OCI-LY3 (cell line): ENCODE data around the gene GTSE1.

ENCODE experiments used
- CTCF ChIP-seq: fragments of 200-600, 300-600 bp; sonication (generic); IDR thresholded peaks from 2 replicates; pipeline ENCODE4 v1.5.1; 2014; ENCODE audit warnings: antibody characterized with exemption, low read length, low read depth
- EZH2phosphoT487 ChIP-seq: fragments of 200-600 bp; shearing (Covaris generic); IDR thresholded peaks from 2 replicates; pipeline ENCODE4 v1.6.1; 2018; ENCODE audit warnings: antibody characterized with exemption, mixed run types, low read depth

DNA sequence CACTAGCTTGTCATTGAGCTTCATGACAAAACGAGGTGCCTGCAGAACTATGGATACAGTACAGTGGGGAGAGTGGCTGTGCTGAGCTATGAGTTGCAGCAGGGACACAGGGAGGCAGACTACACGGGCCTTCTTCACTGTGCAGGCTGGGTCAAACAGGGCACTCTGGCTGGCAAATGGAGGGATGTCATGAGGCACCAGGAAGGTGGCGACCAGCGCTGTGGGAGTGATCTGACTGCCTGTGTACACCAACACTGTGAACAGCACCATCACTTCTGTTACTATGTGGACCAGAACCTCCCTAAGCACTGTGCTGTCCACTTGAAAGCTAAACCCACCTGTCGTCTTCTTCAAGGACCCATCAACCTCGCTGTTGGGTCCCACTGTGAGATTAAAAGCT lies 36.6 kb upstream of the GTSE1 start:
- TF ChIP-seq EZH2phosphoT487 (no peak), CTCF (no peak)
